Omental fat pad (tissue), 4 donors: ENCODE measurements around the gene AGAP1. TPM values are rescaled to one million over a fixed set of nuclear protein-coding genes. Genes with fewer than 3 reads are reported as not detected.

Experiments used
- ATAC-seq: fragments of 150-250 bp; one replicate; pipeline ENCODE4 v1.9.1; 2016; ENCODE audit warnings: mild to moderate bottlenecking, moderate library complexity; ENCODE audit not compliant: low FRiP score
- DNase-seq: peaks from one replicate; pipeline ENCODE4 v3.0.0-alpha.2; 2019; ENCODE audit warnings: low spot score
- CTCF ChIP-seq, 3 donors: fragments of 450-650 bp; IDR thresholded peaks; one replicate each; pipeline ENCODE4 v1.5.1; 2016 to 2017; ENCODE audit warnings: antibody characterized with exemption in 3 of 3, mild to moderate bottlenecking in 3 of 3, moderate library complexity in 2 of 3
- total RNA-seq, 4 donors: library from RNA; depleted of rRNA; stranded (reverse); fragments of >200 nt; gene quantifications; one replicate each; pipeline ENCODE4 v1.1.0, GENCODE V29; 2016

AGAP1 gene
- total RNA-seq, 4 donors from 2014 or later = 15.5 to 24.3 (median 16.2) TPM

DNA sequence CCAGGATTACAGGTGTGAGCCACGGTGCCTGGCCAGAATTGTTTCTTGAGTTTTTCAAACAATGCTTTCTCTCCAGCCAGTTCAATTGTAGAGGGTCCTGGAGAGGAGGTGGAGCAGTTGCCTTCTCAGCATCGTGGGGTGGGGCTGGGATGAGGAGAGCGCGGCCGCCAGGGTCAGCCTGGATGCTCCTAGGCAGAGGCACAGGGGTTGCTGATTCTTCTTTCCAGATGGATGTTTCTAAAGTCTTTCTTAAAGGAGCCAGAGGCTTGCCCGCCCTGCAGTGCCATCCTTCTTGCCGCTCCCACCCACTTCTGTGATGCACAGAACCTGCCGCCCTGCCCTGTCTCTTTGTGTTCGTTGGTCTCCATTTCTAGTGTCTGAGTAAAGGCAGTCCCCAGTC lies 61.1 kb downstream of the AGAP1 start:
- TF ChIP-seq CTCF (IDR thresholded peaks at IDR 0.05) = no peak
- ATAC-seq (no peak), DNase-seq (no peak)

- TF ChIP-seq CTCF (IDR thresholded peaks at IDR 0.05) = no peak
- DNase-seq = no peak
- no peak for ATAC-seq
These were observed 61.5 kb downstream of the AGAP1 start for GRCh38 chr2:235555371-235555770.

DNA sequence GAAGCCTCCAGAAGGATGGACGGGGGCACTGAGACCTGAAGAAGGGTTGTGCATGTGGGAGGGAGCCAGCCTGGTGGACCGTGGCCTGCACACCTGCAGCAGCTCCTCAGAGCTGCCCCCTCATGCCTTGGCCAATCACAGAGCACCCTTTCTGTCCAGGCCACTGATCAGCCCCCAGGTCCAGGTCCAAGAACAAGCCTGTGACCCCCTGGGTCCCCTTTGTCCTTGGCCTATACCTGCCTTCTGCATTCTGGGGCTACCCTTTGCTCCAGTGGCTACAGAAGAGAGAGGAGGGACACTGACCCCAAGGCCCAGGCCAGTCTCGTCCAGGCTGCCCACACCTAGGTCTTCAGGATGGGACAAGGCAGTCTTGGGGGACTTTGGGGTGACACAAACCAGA lies 62.2 kb downstream of the AGAP1 start:
- ATAC-seq (no peak), DNase-seq (no peak)
- TF ChIP-seq CTCF (IDR thresholded peaks at IDR 0.05) = no peak

DNA sequence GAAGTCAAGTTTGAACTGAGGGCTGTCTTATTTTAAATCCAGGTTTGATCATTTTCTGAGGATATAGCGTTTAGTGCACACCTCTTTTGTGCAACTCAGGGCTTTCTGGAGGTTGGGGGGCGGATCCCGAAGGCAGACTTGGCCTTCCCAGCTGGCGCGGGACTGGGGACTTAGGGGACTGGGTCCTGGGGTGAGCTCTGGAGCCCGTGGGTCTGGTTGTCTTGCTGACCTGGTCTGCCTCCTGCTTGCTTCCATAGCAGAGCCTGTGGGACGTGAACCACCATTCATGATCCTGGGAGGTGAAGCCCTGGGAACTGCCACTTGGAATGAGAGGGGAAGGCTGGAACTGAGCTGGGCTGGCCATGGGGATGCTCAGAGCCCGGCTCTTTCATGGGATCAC lies 63.1 kb downstream of the AGAP1 start:
- no peak for TF ChIP-seq CTCF (IDR thresholded peaks at IDR 0.05)
- no peak for ATAC-seq
- no peak for DNase-seq

DNA sequence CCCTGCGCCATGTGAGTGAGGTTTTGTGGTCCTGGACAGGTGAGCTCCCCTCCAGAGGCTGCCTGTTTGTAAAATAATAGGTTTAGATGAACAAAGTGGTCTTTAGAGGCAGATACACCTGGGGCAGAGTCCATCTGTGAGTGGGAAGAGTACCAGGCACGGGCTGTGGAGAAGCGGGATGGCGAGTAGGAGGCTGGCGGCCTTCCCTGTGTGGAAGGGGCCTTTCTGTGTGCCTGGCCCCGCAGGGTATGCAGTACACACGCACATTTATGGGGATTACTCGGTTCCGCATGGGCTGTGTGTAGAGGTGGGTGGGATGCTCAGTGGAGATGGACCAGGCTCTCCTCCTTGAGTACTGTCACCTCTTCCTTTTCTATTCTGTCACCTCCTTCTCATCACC lies 64.1 kb downstream of the AGAP1 start:
- ATAC-seq = no peak
- DNase-seq = no peak

GRCh38 chr2:235558572-235558971 lies 64.7 kb downstream of the AGAP1 start:
- no peak for ATAC-seq
- DNase-seq = no peak
- TF ChIP-seq CTCF (IDR thresholded peaks at IDR 0.05) = no peak

More for the DNA sequence above, 64.1 kb downstream of the AGAP1 start:
- no peak for TF ChIP-seq CTCF (IDR thresholded peaks at IDR 0.05)

DNA sequence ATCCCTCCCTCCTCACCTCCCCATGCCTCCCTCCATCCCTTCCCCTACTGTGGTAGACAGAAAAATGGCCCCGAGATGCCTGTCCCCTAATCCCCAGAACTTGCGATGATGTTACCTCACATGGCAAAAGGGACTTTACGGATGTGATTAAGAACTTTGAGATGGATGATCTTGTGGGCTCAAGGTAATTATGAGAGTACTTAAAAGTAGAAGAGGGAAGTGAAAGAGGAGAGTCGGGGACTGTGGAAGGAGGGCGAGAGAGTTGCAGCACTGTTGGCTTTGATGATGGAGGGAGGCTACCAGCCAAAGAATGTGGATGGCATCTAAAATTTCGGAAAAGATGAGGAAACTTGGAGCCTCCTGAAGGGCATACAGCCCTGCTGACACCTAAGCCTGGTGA lies 66.5 kb downstream of the AGAP1 start:
- no peak for DNase-seq
- TF ChIP-seq CTCF (IDR thresholded peaks at IDR 0.05) = no peak
- no peak for ATAC-seq
